ENCODE measurements around the gene WNT3. TPM values are rescaled to one million over a fixed set of nuclear protein-coding genes. Genes with fewer than 3 reads are reported as not detected.

Gene WNT3
- total RNA-seq, 2 donors from 2014 or later, result 0.64 to 1.0 TPM

- Histone ChIP-seq H3K9me3 (no peaks in the 10 kb centered on the region), H3K27ac (no peak overlapping the region), H3K4me1 (no peaks in the 10 kb centered on the region), H3K9ac (ENCODE audit: low read depth in 2 of 2, low read length in 2 of 2) (no peak overlapping the region), H3K36me3 (no peaks in the 10 kb centered on the region), H3K4me3 (no peak overlapping the region), H3K27me3 (no peaks in the 10 kb centered on the region)
- no peak for TF ChIP-seq CTCF (IDR thresholded peaks at IDR 0.05)
- DNase-seq, result no peak
- intact Hi-C loops (cut with DNase I), result no loop called here
Observed at GRCh38 chr17:46732160-46732559, 86.3 kb downstream of the WNT3 start.

- intact Hi-C loops (cut with DNase I), result no loop called here
- H3K4me1 ChIP-seq, result no peaks in the 10 kb centered on the region
- no peaks in the 10 kb centered on the region for H3K9me3 ChIP-seq
- no peak overlapping the region for H3K9ac ChIP-seq (ENCODE audit: low read depth in 2 of 2, low read length in 2 of 2)
- H3K4me3 ChIP-seq, result no peak overlapping the region
- H3K36me3 ChIP-seq, result no peaks in the 10 kb centered on the region
- no peaks in the 10 kb centered on the region for H3K27me3 ChIP-seq
- no peak for DNase-seq
- no peak for TF ChIP-seq CTCF (IDR thresholded peaks at IDR 0.05)
- H3K27ac ChIP-seq, result no peak overlapping the region
Observed at GRCh38 chr17:46730679-46731078, 87.8 kb downstream of the WNT3 start.

GRCh38 chr17:46730026-46730425 is 88.5 kb downstream of the WNT3 start:
- H3K27me3 ChIP-seq, result no peaks in the 10 kb centered on the region
- TF ChIP-seq CTCF (IDR thresholded peaks at IDR 0.05), result no peak
- no peak overlapping the region for H3K4me3 ChIP-seq
- no peak for DNase-seq
- H3K4me1 ChIP-seq, result no peaks in the 10 kb centered on the region
- intact Hi-C loops (cut with DNase I), result no loop called here
- no peaks in the 10 kb centered on the region for H3K9me3 ChIP-seq
- H3K36me3 ChIP-seq, result no peaks in the 10 kb centered on the region
- H3K9ac ChIP-seq (ENCODE audit: low read depth in 2 of 2, low read length in 2 of 2), result no peak overlapping the region
- H3K27ac ChIP-seq, result no peak overlapping the region

DNA sequence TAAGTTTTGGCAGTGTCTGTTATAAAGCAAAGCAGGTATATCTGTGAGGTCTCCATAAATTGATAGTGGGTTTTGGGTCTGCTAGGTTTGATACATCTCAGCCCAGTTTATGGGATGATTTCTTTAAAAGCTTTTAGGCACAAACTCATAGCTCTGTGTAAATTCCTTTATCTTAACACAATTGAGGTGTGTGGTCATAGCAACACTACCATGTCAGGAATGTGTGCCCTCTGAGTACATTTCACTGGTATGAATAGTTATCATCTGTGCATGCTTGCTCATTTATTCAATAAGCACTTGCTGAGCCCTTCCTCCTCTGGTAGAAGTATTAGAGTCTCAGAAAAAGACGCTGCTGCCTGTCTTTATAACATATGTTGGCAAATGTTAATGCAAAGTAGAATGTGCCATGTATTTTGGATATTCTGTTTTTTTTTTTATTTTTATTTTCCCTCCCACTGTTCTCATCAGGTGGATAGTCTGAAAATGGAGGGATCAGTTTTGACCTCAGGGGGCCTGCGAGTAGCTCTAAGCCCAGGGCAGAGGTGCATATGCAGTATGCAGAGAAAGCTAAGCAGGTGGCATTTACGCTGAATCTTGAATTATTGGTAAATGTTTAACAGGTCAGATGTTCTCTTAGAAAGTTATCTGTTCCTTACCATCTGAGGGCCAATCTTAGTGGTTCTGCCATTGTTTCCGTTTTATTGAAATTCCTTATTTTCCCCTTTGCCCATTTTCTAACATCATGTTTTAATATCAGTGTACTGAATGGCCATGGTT is 90.7 kb downstream of the WNT3 start:
- H3K4me3 ChIP-seq, result no peak overlapping the region
- no peak overlapping the region for H3K27ac ChIP-seq
- H3K9me3 ChIP-seq, result no peaks in the 10 kb centered on the region
- no peaks in the 10 kb centered on the region for H3K4me1 ChIP-seq
- intact Hi-C loops (cut with DNase I), result no loop called here
- H3K9ac ChIP-seq (ENCODE audit: low read depth in 2 of 2, low read length in 2 of 2), result no peak overlapping the region
- DNase-seq, result no peak
- H3K36me3 ChIP-seq, result no peaks in the 10 kb centered on the region
- TF ChIP-seq CTCF (IDR thresholded peaks at IDR 0.05), result no peak
- H3K27me3 ChIP-seq, result no peaks in the 10 kb centered on the region

DNA sequence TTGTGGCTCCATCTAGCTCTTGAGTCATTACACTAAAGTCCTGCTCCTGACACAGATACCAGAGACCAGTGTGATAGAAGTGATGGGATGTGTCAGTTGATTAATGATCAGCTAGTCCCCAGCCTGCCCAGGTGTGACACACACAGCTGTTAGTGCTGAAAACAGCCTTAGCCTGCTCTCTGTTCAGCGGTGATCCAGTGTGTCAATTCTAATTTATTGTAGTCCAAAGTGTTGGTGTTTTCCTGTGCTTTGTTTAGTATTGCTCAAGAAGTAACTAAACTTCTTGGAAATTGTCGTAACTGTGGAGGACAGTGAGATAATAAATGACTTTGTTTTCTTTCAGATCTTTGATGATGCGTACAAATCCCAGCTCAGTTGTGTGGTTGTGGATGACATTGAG is 92.3 kb downstream of the WNT3 start:
- Histone ChIP-seq H3K9me3 (no peaks in the 10 kb centered on the region), H3K4me3 (no peak overlapping the region), H3K27ac (no peak overlapping the region), H3K4me1 (no peaks in the 10 kb centered on the region), H3K36me3 (no peaks in the 10 kb centered on the region), H3K9ac (ENCODE audit: low read depth in 2 of 2, low read length in 2 of 2) (no peak overlapping the region), H3K27me3 (no peaks in the 10 kb centered on the region)
- no peak for TF ChIP-seq CTCF (IDR thresholded peaks at IDR 0.05)
- intact Hi-C loops (cut with DNase I), result no loop called here
- DNase-seq, result no peak

Measured in colonic mucosa (tissue), 4 donors.